ENCODE measurements around the gene KIF22. TPM values are rescaled to one million over a fixed set of nuclear protein-coding genes. Genes with fewer than 3 reads are reported as not detected.
A peak's percentile ranks its signal among the peaks of the same experiment; 100 is the strongest.
"Not testable (repeated sequence)": the region's sequence is repeated elsewhere in the genome, so short reads cannot be mapped to it uniquely, and the experiment has no call there.

Gene KIF22
- polyA plus RNA-seq, 1 donor from 2014 or later = 34.7 TPM

DNA sequence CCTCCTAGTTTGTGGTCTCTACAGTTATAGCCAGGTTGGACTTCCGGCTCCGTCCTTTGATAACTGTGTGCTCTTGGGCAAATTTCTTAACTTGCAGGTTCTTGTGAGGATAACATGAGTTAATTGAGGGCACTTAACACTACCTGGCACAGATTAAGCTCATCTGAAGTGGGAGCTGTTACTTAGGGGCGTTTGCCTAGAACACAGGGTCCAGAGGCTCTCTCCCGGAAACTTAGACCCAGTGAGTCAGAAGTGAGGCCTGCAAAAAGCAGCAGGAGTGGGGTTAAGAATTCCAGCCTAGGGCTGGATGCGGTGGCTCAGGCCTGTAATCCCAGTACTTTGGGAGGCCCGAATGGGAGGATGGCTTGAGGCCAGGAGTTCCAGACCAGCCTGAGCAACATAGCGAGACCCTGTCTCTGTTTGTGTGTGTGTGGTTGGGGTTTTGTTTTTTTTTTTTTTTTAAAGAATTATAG, 31.1 kb downstream of the KIF22 start:
- H3K9me3 Mint-ChIP-seq = no peaks in the 10 kb centered on the region
- H3K27me3 Mint-ChIP-seq = no peaks in the 10 kb centered on the region
- peaks cover 34 to 38% (median 35%) of the 10 kb centered on the region in 3 donors for H3K4me1 Mint-ChIP-seq
- H3K4me3 Mint-ChIP-seq = peak overlapping the region; percentile 92 to 98 (median 94)
- peaks cover 5% of the 10 kb centered on the region for H3K36me3 Mint-ChIP-seq
- H3K27ac Mint-ChIP-seq = peak overlapping the region; percentile 88 to 97 (median 93)

GRCh38 chr16:29824589-29825144, 34.1 kb downstream of the KIF22 start:
- H3K27ac Mint-ChIP-seq = peak overlapping the region in 1 of 3 donors; percentile 8

DNA sequence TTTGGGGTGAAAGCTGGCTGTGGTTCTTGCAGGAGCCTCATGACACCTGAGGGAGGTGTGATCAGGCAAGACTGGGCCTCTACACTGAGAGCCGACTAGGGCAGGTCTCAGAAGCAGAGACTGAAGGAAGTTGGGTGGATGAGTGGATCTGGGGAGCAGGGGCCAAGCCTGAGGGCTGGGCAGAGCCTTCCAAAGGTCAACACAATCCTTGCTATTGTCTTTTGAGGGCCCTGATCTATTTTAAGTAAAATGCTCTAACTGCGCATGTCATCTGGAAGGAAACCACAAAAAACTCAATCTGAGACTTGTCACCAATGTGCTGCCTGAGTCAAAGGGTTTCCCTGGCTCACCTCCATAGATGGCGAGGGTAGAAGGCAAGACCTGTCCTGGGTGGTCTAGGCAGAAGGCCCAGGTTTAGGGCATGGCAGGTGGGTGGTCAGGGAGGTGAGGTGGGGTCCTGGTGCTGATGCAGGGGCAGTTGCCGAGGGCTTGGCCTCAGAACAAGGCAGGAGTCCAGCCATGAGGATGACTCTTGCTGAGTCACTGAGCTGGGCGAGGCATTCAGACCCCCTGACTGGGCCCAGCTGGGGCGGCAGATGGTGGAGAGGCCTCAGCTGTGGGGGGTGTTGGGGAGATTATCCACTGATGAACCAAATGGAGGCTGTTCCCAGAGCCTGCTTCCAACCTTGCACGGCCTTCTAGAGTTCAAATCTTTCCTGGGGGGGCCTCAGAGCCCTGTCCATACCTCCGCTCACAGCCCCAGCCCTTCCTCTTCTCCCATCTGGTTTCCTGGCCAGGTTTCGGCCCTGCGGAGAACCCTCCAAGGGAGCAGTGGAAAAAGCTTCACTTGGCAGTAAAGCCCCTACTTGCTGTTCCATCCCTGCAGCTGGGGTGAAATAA, 34.8 kb downstream of the KIF22 start:
- no peaks in the 10 kb centered on the region for H3K27me3 Mint-ChIP-seq
- H3K4me1 Mint-ChIP-seq = peaks cover 11 to 20% (median 16%) of the 10 kb centered on the region in 3 donors
- no peaks in the 10 kb centered on the region for H3K9me3 Mint-ChIP-seq
- no peaks in the 10 kb centered on the region for H3K36me3 Mint-ChIP-seq
- peak overlapping the region in 1 of 3 donors; percentile 8 for H3K27ac Mint-ChIP-seq
- peak overlapping the region in 3 of 4 donors; percentile 7 to 45 (median 23) for H3K4me3 Mint-ChIP-seq

More at GRCh38 chr16:29824589-29825144, 34.1 kb downstream of the KIF22 start:
- H3K36me3 Mint-ChIP-seq = no peaks in the 10 kb centered on the region
- H3K4me3 Mint-ChIP-seq = peak overlapping the region in 3 of 4 donors; percentile 7 to 45 (median 23)
- no peaks in the 10 kb centered on the region for H3K9me3 Mint-ChIP-seq
- H3K27me3 Mint-ChIP-seq = no peaks in the 10 kb centered on the region
- H3K4me1 Mint-ChIP-seq = peaks cover 19 to 23% (median 20%) of the 10 kb centered on the region in 3 donors

GRCh38 chr16:29826342-29826695, 35.8 kb downstream of the KIF22 start:
- Mint-ChIP-seq H3K36me3 (no peaks in the 10 kb centered on the region), H3K9me3 (no peaks in the 10 kb centered on the region), H3K4me1 (peaks cover 4 to 20% (median 12%) of the 10 kb centered on the region in 3 donors), H3K27me3 (no peaks in the 10 kb centered on the region), H3K27ac (no peak overlapping the region), H3K4me3 (no peak overlapping the region)

DNA sequence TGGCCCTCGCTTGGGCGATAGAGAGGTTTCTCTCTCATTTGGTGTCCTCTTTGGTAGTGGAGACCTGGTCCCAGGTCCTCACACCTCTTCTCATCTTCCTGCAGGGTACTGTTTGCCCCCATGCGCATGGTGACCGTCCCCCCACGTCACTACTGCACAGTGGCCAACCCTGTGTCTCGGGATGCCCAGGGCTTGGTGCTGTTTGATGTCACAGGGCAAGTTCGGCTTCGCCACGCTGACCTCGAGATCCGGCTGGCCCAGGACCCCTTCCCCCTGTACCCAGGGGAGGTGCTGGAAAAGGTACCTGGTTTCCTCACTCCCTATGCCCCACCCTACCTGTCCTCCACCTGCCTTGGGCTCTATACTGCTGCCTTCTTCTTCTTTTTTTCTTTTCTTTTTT, 40.2 kb downstream of the KIF22 start:
- no peak overlapping the region for H3K4me3 Mint-ChIP-seq
- no peak overlapping the region for H3K27ac Mint-ChIP-seq
- H3K36me3 Mint-ChIP-seq = peaks cover 1% of the 10 kb centered on the region
- peaks cover 0 to 8% (median 3%) of the 10 kb centered on the region in 3 donors for H3K4me1 Mint-ChIP-seq
- H3K27me3 Mint-ChIP-seq = no peaks in the 10 kb centered on the region
- no peaks in the 10 kb centered on the region for H3K9me3 Mint-ChIP-seq

DNA sequence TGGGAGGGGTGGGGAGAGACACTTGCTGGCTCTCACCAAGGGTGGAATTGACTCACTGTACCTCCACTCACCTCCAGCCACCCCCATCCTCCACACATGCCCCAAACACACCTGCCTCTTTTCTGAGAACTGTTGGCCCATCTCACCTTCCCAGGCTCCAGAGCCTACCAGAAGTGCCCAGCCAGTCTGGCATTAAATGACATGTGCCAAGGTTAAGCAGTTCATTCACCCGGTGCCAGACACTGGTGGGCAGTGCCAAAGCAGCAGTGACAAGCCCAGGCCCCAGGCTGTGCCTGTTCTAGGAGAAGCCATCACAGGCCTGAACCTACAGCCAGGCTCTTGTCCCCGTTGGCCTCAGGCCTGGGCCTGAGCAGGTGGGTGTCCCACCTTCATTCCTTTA, 40.9 kb downstream of the KIF22 start:
- H3K4me3 Mint-ChIP-seq = no peak overlapping the region
- no peaks in the 10 kb centered on the region for H3K27me3 Mint-ChIP-seq
- peaks cover 0 to 8% (median 3%) of the 10 kb centered on the region in 3 donors for H3K4me1 Mint-ChIP-seq
- H3K36me3 Mint-ChIP-seq = peaks cover 1% of the 10 kb centered on the region
- no peaks in the 10 kb centered on the region for H3K9me3 Mint-ChIP-seq
- H3K27ac Mint-ChIP-seq = no peak overlapping the region

GRCh38 chr16:29833219-29833618, 42.7 kb downstream of the KIF22 start:
- H3K36me3 Mint-ChIP-seq, H3K27me3 Mint-ChIP-seq, H3K4me3 Mint-ChIP-seq, H3K27ac Mint-ChIP-seq, H3K9me3 Mint-ChIP-seq, H3K4me1 Mint-ChIP-seq: not testable (repeated sequence)

GRCh38 chr16:29834079-29834478, 43.5 kb downstream of the KIF22 start:
- H3K27me3 Mint-ChIP-seq = no peaks in the 10 kb centered on the region
- H3K27ac Mint-ChIP-seq = no peak overlapping the region
- H3K36me3 Mint-ChIP-seq = peaks cover 5% of the 10 kb centered on the region
- H3K4me3 Mint-ChIP-seq = no peak overlapping the region
- peaks cover 0 to 3% (median 3%) of the 10 kb centered on the region in 3 donors for H3K4me1 Mint-ChIP-seq
- H3K9me3 Mint-ChIP-seq = no peaks in the 10 kb centered on the region

- Mint-ChIP-seq H3K27me3 (no peaks in the 10 kb centered on the region), H3K4me1 (peaks cover 0 to under 1% (median 0%) of the 10 kb centered on the region in 3 donors), H3K36me3 (peaks cover 10% of the 10 kb centered on the region), H3K9me3 (no peaks in the 10 kb centered on the region), H3K4me3 (no peak overlapping the region), H3K27ac (peak overlapping the region in 1 of 3 donors; percentile 40)
Measured at GRCh38 chr16:29835926-29836325, 45.4 kb downstream of the KIF22 start.

GRCh38 chr16:29836623-29837022, 46.1 kb downstream of the KIF22 start:
- Mint-ChIP-seq H3K4me1 (peaks cover 0 to 2% (median 0%) of the 10 kb centered on the region in 3 donors), H3K27ac (peak overlapping the region in 1 of 3 donors; percentile 39), H3K27me3 (no peaks in the 10 kb centered on the region), H3K4me3 (no peak overlapping the region), H3K36me3 (peaks cover 10% of the 10 kb centered on the region), H3K9me3 (no peaks in the 10 kb centered on the region)

- Mint-ChIP-seq H3K36me3 (peaks cover 10% of the 10 kb centered on the region), H3K9me3 (no peaks in the 10 kb centered on the region), H3K4me3 (no peak overlapping the region), H3K27me3 (no peaks in the 10 kb centered on the region), H3K4me1 (peaks cover 0 to 2% (median 0%) of the 10 kb centered on the region in 3 donors), H3K27ac (no peak overlapping the region)
Measured at GRCh38 chr16:29837841-29838240, 47.3 kb downstream of the KIF22 start.

DNA sequence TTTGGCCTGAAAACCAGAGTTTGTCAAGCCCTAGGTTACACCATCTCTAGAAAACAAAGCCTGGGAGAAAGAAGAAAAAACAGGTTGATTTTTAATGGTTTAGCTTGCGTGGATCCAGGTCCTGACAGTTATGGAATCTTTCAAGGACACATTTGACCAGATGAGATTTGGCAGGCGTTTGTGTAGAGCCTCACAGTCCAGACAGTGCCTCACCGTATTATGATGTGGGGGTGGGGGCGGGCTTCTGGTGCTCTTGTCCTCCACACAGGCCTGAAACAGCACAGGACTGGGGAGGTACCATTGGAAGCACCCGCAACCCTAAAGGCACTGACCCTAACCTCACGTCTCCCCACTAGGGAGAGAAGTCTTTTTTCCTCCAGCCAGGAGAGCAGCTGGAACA, 49.3 kb downstream of the KIF22 start:
- H3K4me1 Mint-ChIP-seq = peaks cover 0 to 2% (median 0%) of the 10 kb centered on the region in 3 donors

GRCh38 chr16:29840240-29840639, 49.7 kb downstream of the KIF22 start:
- Mint-ChIP-seq H3K27ac (no peak overlapping the region), H3K4me1 (peaks cover 0 to 2% (median 0%) of the 10 kb centered on the region in 3 donors), H3K36me3 (peaks cover 13% of the 10 kb centered on the region), H3K9me3 (no peaks in the 10 kb centered on the region), H3K27me3 (no peaks in the 10 kb centered on the region), H3K4me3 (no peak overlapping the region)

More for the DNA sequence above, 49.3 kb downstream of the KIF22 start:
- peaks cover 13% of the 10 kb centered on the region for H3K36me3 Mint-ChIP-seq
- no peaks in the 10 kb centered on the region for H3K27me3 Mint-ChIP-seq
- H3K9me3 Mint-ChIP-seq = no peaks in the 10 kb centered on the region
- no peak overlapping the region for H3K4me3 Mint-ChIP-seq
- H3K27ac Mint-ChIP-seq = no peak overlapping the region

DNA sequence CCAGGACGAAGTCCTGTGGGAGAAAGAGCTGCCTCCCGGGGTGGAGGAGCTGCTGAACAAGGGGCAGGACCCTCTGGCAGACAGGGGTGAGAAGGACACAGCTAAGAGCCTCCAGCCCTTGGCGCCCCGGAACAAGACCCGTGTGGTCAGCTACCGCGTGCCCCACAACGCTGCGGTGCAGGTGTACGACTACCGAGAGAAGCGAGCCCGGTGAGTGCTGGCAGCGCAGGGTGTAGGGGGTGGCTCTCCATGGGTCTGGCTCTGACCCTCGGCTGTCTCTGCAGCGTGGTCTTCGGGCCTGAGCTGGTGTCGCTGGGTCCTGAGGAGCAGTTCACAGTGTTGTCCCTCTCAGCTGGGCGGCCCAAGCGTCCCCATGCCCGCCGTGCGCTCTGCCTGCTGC, 51.1 kb downstream of the KIF22 start:
- Mint-ChIP-seq H3K27ac (peak overlapping the region in 1 of 3 donors; percentile 19), H3K4me3 (no peak overlapping the region), H3K27me3 (no peaks in the 10 kb centered on the region), H3K4me1 (peaks cover 0 to 2% (median 0%) of the 10 kb centered on the region in 3 donors), H3K9me3 (no peaks in the 10 kb centered on the region), H3K36me3 (peaks cover 12% of the 10 kb centered on the region)

DNA sequence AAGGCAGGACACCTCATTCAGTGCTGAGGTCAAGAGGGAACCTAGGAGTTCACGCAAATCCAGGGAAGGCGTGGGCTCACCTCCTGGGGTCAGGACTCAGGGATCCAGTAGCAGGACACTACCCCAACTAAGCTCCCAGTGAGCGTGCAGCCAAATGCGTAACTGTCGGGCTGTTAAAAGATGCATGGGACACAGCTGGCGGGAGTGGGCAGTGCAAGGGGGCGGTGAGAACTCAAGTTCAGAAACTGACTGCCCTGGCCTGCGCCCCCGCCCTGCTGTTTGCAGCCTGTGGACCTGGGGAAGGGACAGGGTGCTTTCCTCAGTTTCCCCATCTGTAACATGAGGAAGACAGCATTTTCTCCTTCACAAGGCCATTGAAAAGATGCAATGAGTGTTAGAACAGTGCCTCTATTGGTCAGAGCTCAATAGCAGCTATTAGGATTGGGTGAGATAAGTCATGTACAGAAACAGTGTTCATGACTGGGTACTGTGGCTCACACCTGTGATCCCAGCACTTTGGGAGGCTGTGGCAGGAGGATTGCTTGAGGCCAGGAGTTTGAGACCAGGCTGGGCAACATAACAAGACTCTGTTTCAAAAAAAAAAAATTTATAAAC, 52.3 kb downstream of the KIF22 start:
- Mint-ChIP-seq H3K36me3 (peaks cover 12% of the 10 kb centered on the region), H3K9me3 (no peaks in the 10 kb centered on the region), H3K27ac (no peak overlapping the region), H3K4me1 (peaks cover 0 to 2% (median 0%) of the 10 kb centered on the region in 3 donors), H3K27me3 (no peaks in the 10 kb centered on the region), H3K4me3 (no peak overlapping the region)

Measured in IgD-negative memory B cell (primary cell).